HepG2 (cell line): ENCODE data around the gene UBE3D. TPM values are rescaled to one million over a fixed set of nuclear protein-coding genes. Genes with fewer than 3 reads are reported as not detected.

Source experiments
- ATAC-seq: fragments of 200-7000 bp; cut with Tn5 transposase; 3 replicates; pipeline ENCODE4 v1.9.1; 2020; ENCODE audit warnings: mild to moderate bottlenecking, moderate library complexity
- BruUV-seq: library from RNA; stranded (reverse); fragments of 400-500 nt; replicated peaks from 2 replicates; lab custom pipeline; 2021; lab: Mats Ljungman, UMichigan
- CTCF ChIA-PET: fragments of 300-600 bp; formaldehyde crosslinking; extraction: SDS; loops from one replicate; lab custom pipeline; 2021; ENCODE audit warnings: low total read pairs, inconsistent platforms, low intra/inter-chr PET ratio; lab: Yijun Ruan, JAX
- POLR2A ChIA-PET: fragments of 350-600 bp; sonication (Branson Sonifier 250); formaldehyde crosslinking; loops from one replicate; lab custom pipeline; 2020; ENCODE audit warnings: antibody characterized with exemption, inconsistent platforms; lab: Yijun Ruan, JAX
- DNase-seq: peaks from one replicate; pipeline ENCODE4 v3.0.0-alpha.2; 2015; ENCODE audit warnings: low spot score
- FAIRE-seq: peaks from 3 replicates; lab custom pipeline; 2011; peaks lifted over from hg19 to GRCh38; lab: Jason Lieb, UNC
- H2AFZ ChIP-seq: one replicate; pipeline ENCODE4 v1.6.1; 2011; ENCODE audit warnings: low read length, inconsistent platforms
- H3K27ac ChIP-seq: fragments of 300-600 bp; 3 replicates; pipeline ENCODE4 v1.8.0; 2011; ENCODE audit warnings: mixed run types, mild to moderate bottlenecking, mixed read lengths, low read length, inconsistent platforms; ENCODE audit not compliant: insufficient read depth; ENCODE audit errors: extremely low read length
- H3K27me3 ChIP-seq, 2 experiments: fragments of 200-600 bp in 1 of 2; 2 replicates in 1 of 2; 3 replicates in 1 of 2; pipeline versions ENCODE4 v1.6.0 to v1.8.0; 2011; ENCODE audit warnings: low read length in 2 of 2, mild to moderate bottlenecking in 2 of 2, moderate library complexity in 2 of 2, inconsistent platforms in 1 of 2; ENCODE audit not compliant: insufficient read depth in 2 of 2, control insufficient read depth in 1 of 2
- H3K36me3 ChIP-seq, 2 experiments: fragments of 200-600 bp in 1 of 2; replicated peaks in 1 of 2; 2 replicates in 1 of 2; 3 replicates in 1 of 2; pipeline versions ENCODE4 v1.5.1 to v1.8.0; 2011; ENCODE audit warnings: low read length in 2 of 2, inconsistent platforms in 1 of 2; ENCODE audit not compliant: insufficient read depth in 2 of 2, control insufficient read depth in 1 of 2
- H3K4me1 ChIP-seq: 2 replicates; pipeline ENCODE4 v1.5.1; 2012; ENCODE audit warnings: low read length, inconsistent platforms; ENCODE audit not compliant: insufficient read depth
- H3K4me2 ChIP-seq: 2 replicates; pipeline ENCODE4 v1.6.0; 2011; ENCODE audit warnings: low read depth, low read length, inconsistent platforms
- H3K4me3 ChIP-seq, 3 experiments: fragments of 200-600 bp in 1 of 3; sonication (generic), shearing (Covaris generic) in 1 of 3; replicated peaks in 1 of 3; 2 replicates each; pipeline ENCODE4 v1.5.1; 2011 to 2016; ENCODE audit warnings: low read length in 3 of 3, inconsistent platforms in 2 of 3, low read depth in 2 of 3, mild to moderate bottlenecking in 2 of 3, control low read depth in 1 of 3, mixed read lengths in 1 of 3; ENCODE audit not compliant: insufficient read depth in 1 of 3
- H3K79me2 ChIP-seq: one replicate; pipeline ENCODE4 v1.6.1; 2011; ENCODE audit warnings: low read length, inconsistent platforms; ENCODE audit not compliant: insufficient read depth
- H3K9ac ChIP-seq: 2 replicates; pipeline ENCODE4 v1.6.0; 2011; ENCODE audit warnings: mild to moderate bottlenecking, low read depth, low read length, inconsistent platforms; ENCODE audit not compliant: insufficient read depth
- H3K9me3 ChIP-seq: 2 replicates; pipeline ENCODE4 v1.5.1; 2012; ENCODE audit warnings: mild to moderate bottlenecking, low read length
- H4K20me1 ChIP-seq: 2 replicates; pipeline ENCODE4 v1.6.0; 2011; ENCODE audit warnings: inconsistent platforms, mild to moderate bottlenecking, low read length, moderate library complexity; ENCODE audit not compliant: insufficient read depth
- ELK4 ChIP-seq: sonication (generic); formaldehyde crosslinking; IDR thresholded peaks from 2 replicates; pipeline ENCODE4 v1.9.0; 2021; ENCODE audit warnings: missing genetic modification reagents, borderline replicate concordance
- HCFC1 ChIP-seq: fragments of 150-350 bp; IDR thresholded peaks from 2 replicates; pipeline ENCODE4 v1.6.1; 2014; ENCODE audit warnings: low read depth, low read length
- HNRNPK ChIP-seq: fragments of 200-400 bp; formaldehyde crosslinking; IDR thresholded peaks from 2 replicates; pipeline ENCODE4 v1.6.1; 2018; ENCODE audit warnings: low read length, low read depth, moderate library complexity, mild to moderate bottlenecking; ENCODE audit not compliant: poor library complexity, severe bottlenecking
- MATR3 ChIP-seq: sonication (generic); formaldehyde crosslinking; IDR thresholded peaks from 2 replicates; pipeline ENCODE4 v1.4.0; 2020; ENCODE audit warnings: missing genetic modification reagents
- MAZ ChIP-seq, 2 experiments: sonication (generic) in 1 of 2; formaldehyde crosslinking in 1 of 2; IDR thresholded peaks; 2 replicates each; pipeline versions ENCODE4 v1.5.0 to v1.6.1; 2012 to 2020; ENCODE audit warnings: low read depth in 2 of 2, mild to moderate bottlenecking in 2 of 2, borderline replicate concordance in 1 of 2, improper control_type of control experiment in 1 of 2, low read length in 1 of 2, missing genetic modification reagents in 1 of 2, moderate library complexity in 1 of 2
- MLLT10 ChIP-seq: sonication (generic); formaldehyde crosslinking; IDR thresholded peaks from 2 replicates; pipeline ENCODE4 v1.4.0; 2020; ENCODE audit warnings: missing genetic modification reagents
- POLR2AphosphoS2 ChIP-seq: IDR thresholded peaks from 2 replicates; pipeline ENCODE4 v1.6.1; 2011; ENCODE audit warnings: low read depth, low read length, improper control_type of control experiment
- SMAD9 ChIP-seq: sonication (generic); formaldehyde crosslinking; IDR thresholded peaks from 2 replicates; pipeline ENCODE4 v1.5.1; 2020; ENCODE audit warnings: mild to moderate bottlenecking, missing genetic modification reagents
- TSC22D2 ChIP-seq: sonication (generic); formaldehyde crosslinking; IDR thresholded peaks from 2 replicates; pipeline ENCODE4 v1.5.1; 2020; ENCODE audit warnings: missing genetic modification reagents, mild to moderate bottlenecking, borderline replicate concordance
- ZMYM3 ChIP-seq: sonication (generic); formaldehyde crosslinking; IDR thresholded peaks from 2 replicates; pipeline ENCODE4 v1.5.1; 2020; ENCODE audit warnings: mild to moderate bottlenecking, missing genetic modification reagents
- ZNF552 ChIP-seq: sonication (generic); formaldehyde crosslinking; IDR thresholded peaks from 2 replicates; pipeline ENCODE4 v1.9.0; 2022; ENCODE audit warnings: missing genetic modification reagents, mild to moderate bottlenecking, borderline replicate concordance
- ZSCAN20 ChIP-seq: sonication (generic); formaldehyde crosslinking; IDR thresholded peaks from 2 replicates; pipeline ENCODE4 v1.4.0; 2020; ENCODE audit warnings: missing genetic modification reagents, mild to moderate bottlenecking, borderline replicate concordance
- WGBS: methylation state at CpG from one replicate; pipeline ENCODE4 v1.1.6; 2017; ENCODE audit warnings: low lambda C conversion rate; 5-methylcytosine and 5-hydroxymethylcytosine counted together
- in situ Hi-C: cut with HindIII; loops from 2 replicates; pipeline ENCODE4 v1.10.0; 2017; ENCODE audit warnings: low pct_unique_long_range_greater_than_20kb; ENCODE audit not compliant: extremely low pct_ligation_motif_present
- intact Hi-C: fragments of 100-400 bp; cut with micrococcal nuclease; formaldehyde crosslinking; loops from one replicate; pipeline ENCODE4 v1.10.0; 2022; ENCODE audit not compliant: unreplicated experiment
- polyA plus RNA-seq, 8 experiments: library from polyadenylated mRNA; depleted of rRNA in 3 of 8; stranded (reverse) in 7 of 8; unstranded in 1 of 8; fragments of >200 nt; fragmentation: Illumina TruSeq in 4 of 8; extraction: Trizol in 4 of 8; gene quantifications; 2 replicates each; pipeline versions ENCODE4 v1.2.1 to v1.2.3, GENCODE V29; 2011 to 2016; ENCODE audit warnings: low read depth in 4 of 8, missing spikeins in 1 of 8, mixed read lengths in 1 of 8; ENCODE audit not compliant: insufficient read depth in 1 of 8
- total RNA-seq, 5 experiments: library from RNA; depleted of rRNA; stranded (reverse); fragments of >200 nt; fragmentation: Illumina TruSeq; extraction: Trizol; gene quantifications; 2 replicates each; pipeline ENCODE4 v1.2.3, GENCODE V29; 2016; ENCODE audit warnings: low read depth in 1 of 5

Gene UBE3D
- total and polyA plus RNA-seq, 2 of the 13 experiments (the other 11 are each of a cell fraction or from before 2014, with no cell fraction given), result 5.1 to 11.4 TPM

DNA sequence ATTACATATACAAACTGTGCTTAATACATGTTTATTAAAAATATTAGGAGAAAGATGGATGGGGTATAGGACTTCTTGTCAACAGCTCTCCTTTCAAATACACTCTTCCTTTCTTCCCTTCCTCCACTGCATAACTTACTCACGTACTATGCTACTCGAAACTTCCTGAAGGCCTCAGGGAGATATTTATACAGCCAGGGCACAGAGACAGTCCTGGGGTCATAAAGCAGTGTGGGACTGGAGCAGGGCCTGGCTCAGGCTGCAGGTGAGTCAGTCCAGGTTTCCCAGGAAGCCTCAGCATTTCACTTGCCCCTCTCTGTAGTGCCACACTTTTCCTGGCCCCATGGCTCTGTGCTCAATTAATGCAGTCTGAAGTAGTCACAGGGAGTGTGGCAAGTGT lies 157.0 kb downstream of the UBE3D start:
- no peak for TF ChIP-seq ELK4
- no peak for TF ChIP-seq HCFC1
- no peak for TF ChIP-seq MATR3
- no peak for TF ChIP-seq ZNF552 (CRISPR knock-in tag)
- no peak for TF ChIP-seq TSC22D2
- no peak for TF ChIP-seq MLLT10
- TF ChIP-seq MAZ (IDR thresholded peaks at IDR 0.05; ENCODE audit: borderline replicate concordance, low read depth, low read length), result no peak
- no peak for TF ChIP-seq MAZ (CRISPR knock-in tag; IDR thresholded peaks at IDR 0.05; ENCODE audit: low read depth)
- no peak for TF ChIP-seq ZSCAN20 (CRISPR knock-in tag)
- TF ChIP-seq SMAD9 (CRISPR knock-in tag), result no peak
- TF ChIP-seq POLR2AphosphoS2, result no peak
- TF ChIP-seq ZMYM3 (CRISPR knock-in tag), result no peak
- no peak for TF ChIP-seq HNRNPK
- H3K36me3 ChIP-seq, result no peaks in the 10 kb centered on the region
- no peak overlapping the region for H2AFZ ChIP-seq
- intact Hi-C loops (no loop called here), in situ Hi-C loops (no loop called here)
- no peaks in the 10 kb centered on the region for H3K4me1 ChIP-seq
- WGBS, result 96% methylated on average over 2 of the region's 2 CpGs
- ChIA-PET CTCF (no interaction called here), POLR2A (no interaction called here)
- no peaks in the 10 kb centered on the region for H3K27me3 ChIP-seq
- H3K9me3 ChIP-seq, result no peaks in the 10 kb centered on the region
- H3K9ac ChIP-seq, result no peak overlapping the region
- BruUV-seq, result no TSS peak
- no peak overlapping the region for H3K4me2 ChIP-seq
- no peak overlapping the region for H3K27ac ChIP-seq
- no peaks in the 10 kb centered on the region for H3K79me2 ChIP-seq
- no peaks in the 10 kb centered on the region for H4K20me1 ChIP-seq
- H3K4me3 ChIP-seq, result no peak overlapping the region
- FAIRE-seq (no peak), ATAC-seq (no peak), DNase-seq (no peak)
